GM15510 (cell line): Measurements from ENCODE around the gene LAMA2.

Source experiments
- POLR2A ChIP-seq: IDR thresholded peaks from 3 replicates; pipeline ENCODE4 v1.6.1; 2011; ENCODE audit warnings: borderline replicate concordance; ENCODE audit not compliant: insufficient read length; ENCODE audit errors: extremely low read depth

LAMA2 gene

DNA sequence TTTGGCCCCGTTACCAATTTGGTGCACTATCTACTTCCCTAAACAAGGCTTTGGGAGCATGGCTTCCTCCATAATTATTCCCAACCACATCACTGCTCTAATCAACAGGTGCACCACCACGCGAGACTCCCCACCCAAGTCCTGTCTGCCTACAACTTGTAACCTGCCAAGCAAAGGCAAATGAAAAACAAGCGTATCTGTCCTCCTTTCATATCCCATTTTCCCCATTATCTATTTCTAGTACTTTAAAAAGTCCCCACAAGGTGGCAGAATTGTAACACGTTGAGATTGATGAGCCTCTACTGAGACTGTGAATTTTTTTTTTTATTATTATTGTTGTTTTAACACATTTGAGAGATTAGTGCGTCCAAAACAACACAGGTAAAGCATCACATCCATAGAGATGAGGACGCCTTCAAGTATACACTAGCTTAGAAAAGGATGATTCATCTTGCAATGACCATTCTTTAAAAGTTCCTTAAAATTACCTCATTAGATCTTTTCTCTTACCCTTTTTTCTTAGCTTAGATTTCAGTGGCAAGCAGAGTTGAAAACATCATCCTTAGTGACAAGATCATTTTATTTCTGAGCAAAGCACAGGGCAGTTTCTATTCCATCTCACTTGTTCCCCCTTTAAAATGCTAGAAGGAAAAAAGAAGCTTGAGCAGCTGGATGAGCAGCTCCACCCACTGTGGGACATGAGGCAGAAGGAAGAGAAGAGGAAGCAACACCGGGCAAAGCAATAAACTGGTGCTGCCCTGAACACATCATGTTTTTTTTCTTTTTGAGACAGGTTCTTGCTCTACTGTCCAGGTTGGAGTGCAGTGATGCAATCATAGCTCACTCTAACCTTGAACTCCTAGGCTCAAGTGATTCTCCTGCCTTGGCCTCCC is 616.3 kb downstream of the LAMA2 start:
- no peak for TF ChIP-seq POLR2A

GRCh38 chr6:129499843-129500219 is 616.9 kb downstream of the LAMA2 start:
- no peak for TF ChIP-seq POLR2A

DNA sequence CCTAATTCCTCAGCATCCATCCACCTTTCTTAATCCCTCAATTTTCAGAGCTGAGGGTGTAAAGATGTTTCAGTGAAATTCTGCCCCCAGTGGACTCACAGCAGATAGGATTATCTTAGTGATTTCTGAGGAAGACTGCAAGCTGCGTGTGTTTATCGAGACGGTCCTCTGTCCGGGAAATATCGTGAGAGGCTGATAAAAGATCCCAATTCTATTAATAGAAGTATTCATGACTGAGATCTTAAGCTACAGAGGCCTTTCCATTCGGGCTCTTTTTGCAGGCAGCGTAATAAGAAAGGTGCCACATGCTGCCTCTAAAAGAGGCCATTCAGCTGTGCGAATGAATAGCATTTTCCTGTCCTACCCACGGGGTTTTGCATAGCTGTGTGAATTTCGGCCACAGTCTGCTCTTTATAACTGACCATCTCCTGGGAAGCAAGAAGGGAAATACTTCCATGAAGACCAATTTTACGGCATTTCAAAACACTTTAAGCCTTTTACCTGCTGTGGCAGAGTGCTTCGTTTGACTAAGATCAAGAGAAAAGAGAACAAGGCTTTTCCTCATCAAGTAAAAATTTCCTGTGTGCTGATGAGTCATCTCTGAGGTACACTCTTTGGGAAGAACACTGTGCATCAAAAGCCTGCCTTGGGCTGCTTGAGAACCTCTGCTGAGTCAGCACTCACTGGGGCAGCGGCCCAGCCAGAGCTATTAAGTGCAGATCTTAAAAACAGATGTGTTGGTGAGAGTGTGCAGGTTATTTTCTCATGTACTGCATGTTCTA is 618.2 kb downstream of the LAMA2 start:
- no peak for TF ChIP-seq POLR2A

DNA sequence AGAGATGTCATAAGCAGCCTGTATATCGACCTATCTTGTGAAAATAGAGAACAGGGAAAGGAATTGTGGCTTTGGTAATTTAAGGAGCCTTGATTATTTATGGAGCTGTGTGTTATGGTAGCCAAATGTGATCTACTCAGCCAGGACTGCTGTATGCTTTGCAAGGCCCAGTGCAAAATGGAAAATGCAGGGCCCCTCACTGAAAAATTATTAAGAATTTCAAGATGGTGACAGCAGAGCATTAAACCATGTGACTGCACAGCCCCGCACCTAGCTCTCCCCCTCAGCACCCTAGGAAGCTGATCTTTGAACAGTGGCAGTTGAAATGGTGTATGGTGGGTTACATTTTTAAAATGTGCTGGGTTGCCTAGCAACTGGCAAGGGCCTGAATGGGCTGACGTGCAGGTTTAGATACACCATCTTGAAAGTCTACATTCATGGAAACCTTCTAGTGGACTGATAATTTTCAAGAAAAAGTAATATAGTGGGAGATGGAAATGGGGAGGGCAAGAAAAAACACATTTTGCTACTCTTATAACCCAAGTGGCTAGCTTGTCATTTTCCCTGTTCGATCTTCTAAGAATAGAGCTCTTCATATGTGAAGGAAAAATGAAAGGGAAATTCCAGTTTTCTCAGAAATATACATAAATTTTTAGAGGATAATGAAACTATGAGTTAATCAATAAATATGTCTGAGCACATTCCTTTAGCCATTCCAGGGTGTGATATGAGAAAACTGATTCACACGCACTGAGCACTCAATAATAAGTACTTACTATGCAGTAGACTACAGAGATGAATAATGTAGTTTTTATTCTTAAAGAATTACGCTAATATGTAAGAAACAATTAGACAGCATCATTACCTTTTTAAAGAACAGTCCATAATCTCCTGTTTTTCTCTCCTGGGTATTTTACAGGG is 619.1 kb downstream of the LAMA2 start:
- TF ChIP-seq POLR2A = no peak

DNA sequence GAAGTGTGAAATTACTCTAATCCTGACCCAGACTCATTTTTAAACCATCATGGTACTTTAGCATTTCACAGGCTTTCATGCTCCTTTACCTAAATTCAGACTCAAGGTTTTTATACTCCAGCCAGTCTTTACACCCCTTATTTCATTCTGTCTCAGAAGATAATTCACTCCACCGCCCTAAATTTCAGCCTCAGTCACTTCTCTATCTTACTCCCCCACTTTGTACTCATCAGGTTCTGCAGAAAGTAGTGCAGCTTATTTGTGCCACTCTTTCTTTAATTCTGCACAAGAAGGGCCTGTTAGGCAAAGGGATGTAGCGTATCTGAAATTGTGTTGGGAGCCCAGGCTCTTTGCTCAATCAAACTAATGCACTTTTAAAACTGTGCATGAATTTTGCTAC is 621.5 kb downstream of the LAMA2 start:
- TF ChIP-seq POLR2A = no peak

DNA sequence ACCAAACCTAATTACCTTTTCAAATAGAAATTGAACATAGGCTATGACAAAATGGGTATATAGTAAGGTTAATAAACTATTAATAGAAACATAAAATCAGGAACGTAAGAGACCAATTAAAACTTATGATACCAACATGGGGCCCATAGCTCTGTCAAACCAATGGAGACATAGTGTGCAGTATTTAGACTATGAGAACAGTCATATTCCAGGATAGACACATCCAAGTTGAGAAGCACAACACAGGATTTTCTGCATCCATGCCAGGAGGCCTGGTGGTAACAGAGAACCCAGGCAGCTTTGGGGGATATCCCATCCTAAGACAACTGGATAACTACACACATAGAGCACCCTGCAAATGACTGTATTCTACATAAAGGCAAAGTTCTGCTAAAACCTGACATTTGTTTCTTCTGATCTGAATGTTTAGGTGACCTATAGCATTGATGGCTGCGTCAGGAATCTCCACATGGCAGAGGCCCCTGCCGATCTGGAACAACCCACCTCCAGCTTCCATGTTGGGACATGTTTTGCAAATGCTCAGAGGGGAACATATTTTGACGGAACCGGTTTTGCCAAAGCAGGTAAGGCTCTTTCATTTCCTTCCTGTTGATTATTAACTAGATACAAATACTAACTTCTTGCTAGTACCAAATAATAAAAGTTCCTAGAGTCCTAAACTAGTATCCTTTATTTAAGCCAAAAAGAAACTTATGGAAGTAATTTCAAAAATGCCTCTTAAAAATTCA is 624.3 kb downstream of the LAMA2 start:
- TF ChIP-seq POLR2A = no peak

- no peak for TF ChIP-seq POLR2A
Observed at GRCh38 chr6:129507846-129508245, 624.9 kb downstream of the LAMA2 start.

GRCh38 chr6:129508477-129509145 is 625.7 kb downstream of the LAMA2 start:
- no peak for TF ChIP-seq POLR2A

GRCh38 chr6:129510950-129511349 is 628.0 kb downstream of the LAMA2 start:
- TF ChIP-seq POLR2A = no peak

DNA sequence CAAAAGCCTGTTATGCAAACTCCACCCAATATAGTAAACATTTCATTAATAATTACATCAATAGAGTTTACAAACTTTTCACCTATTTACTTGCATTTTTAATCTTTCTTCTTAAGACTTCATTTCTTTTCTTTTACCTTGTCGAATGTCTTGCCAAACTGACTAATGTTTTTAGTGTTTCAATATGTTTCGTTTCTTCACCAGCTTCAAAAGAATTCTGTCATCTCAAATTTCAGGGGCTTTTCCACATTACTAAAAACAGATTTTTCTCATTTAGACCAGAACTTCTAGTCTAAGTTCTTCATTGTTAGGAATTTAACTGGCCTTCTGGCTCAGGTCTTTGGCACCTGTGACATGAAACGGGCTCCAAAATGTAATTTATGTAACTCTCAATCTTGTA is 630.5 kb downstream of the LAMA2 start:
- no peak for TF ChIP-seq POLR2A

GRCh38 chr6:129515004-129515403 is 632.1 kb downstream of the LAMA2 start:
- TF ChIP-seq POLR2A = no peak

- TF ChIP-seq POLR2A = no peak
Observed at GRCh38 chr6:129516005-129516404, 633.1 kb downstream of the LAMA2 start.

GRCh38 chr6:129516787-129517186 is 633.8 kb downstream of the LAMA2 start:
- no peak for TF ChIP-seq POLR2A
